Osteoblast (primary cell): ENCODE data around the gene PDXK. TPM values are rescaled to one million over a fixed set of nuclear protein-coding genes. Genes with fewer than 3 reads are reported as not detected.
"Not testable (repeated sequence)": the region's sequence is repeated elsewhere in the genome, so short reads cannot be mapped to it uniquely, and the experiment has no call there.

Experiments used
- DNase-seq: peaks from one replicate; pipeline ENCODE4 v3.0.0; 2011; ENCODE audit warnings: low spot score, mixed read lengths; ENCODE audit not compliant: insufficient read length; ENCODE audit errors: missing footprints
- H2AFZ ChIP-seq: 2 replicates; pipeline ENCODE4 v1.6.0; 2011; ENCODE audit warnings: mild to moderate bottlenecking, low read length
- H3K27ac ChIP-seq: 2 replicates; pipeline ENCODE4 v1.5.1; 2011; ENCODE audit warnings: mild to moderate bottlenecking, low read depth, low read length, moderate library complexity
- H3K27me3 ChIP-seq: 2 replicates; pipeline ENCODE4 v1.6.0; 2012; ENCODE audit warnings: mild to moderate bottlenecking, control low read depth, inconsistent platforms, low read length, moderate library complexity; ENCODE audit not compliant: insufficient read depth
- H3K36me3 ChIP-seq: 2 replicates; pipeline ENCODE4 v1.5.1; 2011; ENCODE audit warnings: mild to moderate bottlenecking, low read length, control low read depth, moderate library complexity; ENCODE audit not compliant: insufficient read depth
- H3K4me1 ChIP-seq: 2 replicates; pipeline ENCODE4 v1.5.1; 2011; ENCODE audit warnings: mild to moderate bottlenecking, low read length, control low read depth, moderate library complexity; ENCODE audit not compliant: insufficient read depth
- H3K4me2 ChIP-seq: 2 replicates; pipeline ENCODE4 v1.6.0; 2011; ENCODE audit warnings: mild to moderate bottlenecking, low read length; ENCODE audit not compliant: insufficient read depth
- H3K4me3 ChIP-seq: fragments of 200-600 bp; sonication (generic); 3 replicates; pipeline ENCODE4 v1.5.1; 2012; ENCODE audit warnings: mild to moderate bottlenecking, low read length, inconsistent platforms; ENCODE audit not compliant: insufficient read depth
- H3K79me2 ChIP-seq: 2 replicates; pipeline ENCODE4 v1.6.0; 2012; ENCODE audit warnings: mild to moderate bottlenecking, low read length, control low read depth, inconsistent platforms; ENCODE audit not compliant: insufficient read depth
- H3K9me3 ChIP-seq: 2 replicates; pipeline ENCODE4 v1.5.1; 2011; ENCODE audit warnings: low read depth, low read length, control low read depth
- H4K20me1 ChIP-seq: 2 replicates; pipeline ENCODE4 v1.6.0; 2012; ENCODE audit warnings: mild to moderate bottlenecking, low read length, control low read depth; ENCODE audit not compliant: insufficient read depth
- CTCF ChIP-seq: IDR thresholded peaks from 2 replicates; pipeline ENCODE4 v1.5.1; 2011; ENCODE audit warnings: mild to moderate bottlenecking, low read depth, low read length, moderate library complexity; ENCODE audit errors: extremely low read depth
- total RNA-seq: library from RNA; depleted of rRNA; stranded (reverse); fragments of >200 nt; gene quantifications from 2 replicates; pipeline ENCODE4 v1.2.3, GENCODE V29; 2012

Gene PDXK
- total RNA-seq, 1 donor: 89.4 TPM

- H2AFZ ChIP-seq: no peak overlapping the region
- no peaks in the 10 kb centered on the region for H4K20me1 ChIP-seq
- H3K79me2 ChIP-seq: peaks cover 3% of the 10 kb centered on the region
- no peak overlapping the region for H3K4me3 ChIP-seq
- H3K27me3 ChIP-seq: no peaks in the 10 kb centered on the region
- TF ChIP-seq CTCF: no peak
- H3K4me1 ChIP-seq: no peaks in the 10 kb centered on the region
- no peak overlapping the region for H3K27ac ChIP-seq
- no peak overlapping the region for H3K4me2 ChIP-seq
- H3K36me3 ChIP-seq: peaks cover 48% of the 10 kb centered on the region
- no peaks in the 10 kb centered on the region for H3K9me3 ChIP-seq
- DNase-seq: no peak
Observed at GRCh38 chr21:43679951-43680350, 39.0 kb upstream of the PDXK start.

GRCh38 chr21:43680421-43680820 lies 38.5 kb upstream of the PDXK start:
- H3K4me3 ChIP-seq, H3K79me2 ChIP-seq, H3K9me3 ChIP-seq, H3K27ac ChIP-seq, H4K20me1 ChIP-seq, H3K27me3 ChIP-seq, H3K4me1 ChIP-seq, DNase-seq, H3K4me2 ChIP-seq, H2AFZ ChIP-seq: not testable (repeated sequence)
- peaks cover 49% of the 10 kb centered on the region for H3K36me3 ChIP-seq

GRCh38 chr21:43681650-43682049 lies 37.3 kb upstream of the PDXK start:
- Histone ChIP-seq H2AFZ (no peak overlapping the region), H3K36me3 (peaks cover 52% of the 10 kb centered on the region), H3K4me1 (no peaks in the 10 kb centered on the region), H4K20me1 (no peaks in the 10 kb centered on the region), H3K4me2 (no peak overlapping the region), H3K9me3 (no peaks in the 10 kb centered on the region), H3K27ac (no peak overlapping the region), H3K79me2 (peaks cover 3% of the 10 kb centered on the region), H3K4me3 (no peak overlapping the region), H3K27me3 (no peaks in the 10 kb centered on the region)
- TF ChIP-seq CTCF: no peak
- DNase-seq: no peak

- no peak for TF ChIP-seq CTCF
- Histone ChIP-seq H3K27me3 (no peaks in the 10 kb centered on the region), H3K4me1 (no peaks in the 10 kb centered on the region), H3K79me2 (no peaks in the 10 kb centered on the region), H3K36me3 (peaks cover 60% of the 10 kb centered on the region), H3K4me3 (no peak overlapping the region), H3K4me2 (no peak overlapping the region), H2AFZ (no peak overlapping the region), H4K20me1 (no peaks in the 10 kb centered on the region), H3K9me3 (no peaks in the 10 kb centered on the region), H3K27ac (no peak overlapping the region)
- DNase-seq: peak; percentile 58
Observed at GRCh38 chr21:43684424-43684823, 34.5 kb upstream of the PDXK start.
